Measurements from ENCODE around the gene FOXO1. TPM values are rescaled to one million over a fixed set of nuclear protein-coding genes. Genes with fewer than 3 reads are reported as not detected.

FOXO1 gene
- total and polyA plus RNA-seq, 9 of the 15 experiments (the other 6 are each of a cell fraction or from before 2014, with no cell fraction given): 0.04 to 0.73 (median 0.20) TPM

DNA sequence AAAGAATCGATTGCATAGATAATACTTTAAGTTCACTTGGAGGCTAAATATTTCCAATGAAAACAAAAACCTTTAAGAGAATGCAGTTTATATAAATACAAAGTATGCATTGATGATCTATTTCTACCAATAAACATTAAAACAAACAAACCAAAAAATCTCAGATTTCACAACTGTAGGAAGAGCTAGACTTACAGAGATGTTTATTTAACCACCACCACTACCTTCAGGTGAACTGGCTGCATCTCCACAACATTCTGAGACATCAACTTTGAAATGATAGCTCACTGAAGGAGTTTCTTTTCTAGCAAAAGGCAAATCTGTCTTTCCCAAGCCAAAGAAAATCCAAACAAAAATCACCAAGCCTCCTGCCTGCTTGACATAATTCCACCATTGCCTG, 44.2 kb downstream of the FOXO1 start:
- no peaks in the 10 kb centered on the region for H3K9me1 ChIP-seq (ENCODE audit: control insufficient read depth, insufficient read depth, low read length)
- 0% methylated on average over 1 of the region's 1 CpG for WGBS (ENCODE audit: insufficient coverage, low coverage, missing lambda C conversion rate)
- in situ Hi-C loops (cut with MboI) (no loop called here), intact Hi-C loops (cut with micrococcal nuclease) (no loop called here)
- no TSS peak for BruUV-seq (replicated peaks)
- peaks cover 5 to 11% of the 10 kb centered on the region in 2 experiments; a peak in 4 of 5 replicates for H3K27me3 ChIP-seq (ENCODE audit: control insufficient read depth in 2 of 2, insufficient read depth in 2 of 2, low read length in 2 of 2)
- POLR2A ChIA-PET: no interaction called here
- ATAC-seq: no peak
- DNase-seq (ENCODE audit: extremely low read depth in 1 of 4, low spot score in 3 of 4): no peak
- CTCF ChIA-PET (ENCODE audit: low intra/inter-chr PET ratio): no interaction called here
- no peaks in the 10 kb centered on the region for H3K36me3 ChIP-seq (ENCODE audit: control insufficient read depth, insufficient read depth, low read length)
- H3K4me2 ChIP-seq (ENCODE audit: insufficient read depth, low read length): no peak overlapping the region
- FAIRE-seq: no peak
- no peaks in the 10 kb centered on the region for H3K79me2 ChIP-seq (ENCODE audit: control insufficient read depth, insufficient read depth, low read length)
- H4K20me1 ChIP-seq (replicated peaks; ENCODE audit: control insufficient read depth, insufficient read depth, low read length): 0 out of 2 replicates have a peak, but pooled peaks cover 5% of the 10 kb centered on the region
- no peak overlapping the region for H3K4me3 ChIP-seq
- H3K9me3 ChIP-seq (replicated peaks; ENCODE audit: control insufficient read depth, insufficient read depth, low read depth, low read length): no peaks in the 10 kb centered on the region
- H3K9ac ChIP-seq (ENCODE audit: insufficient read depth in 1 of 2, low read depth in 2 of 2, low read length in 2 of 2): no peak overlapping the region
- no peaks in the 10 kb centered on the region for H3K4me1 ChIP-seq (replicated peaks in 1 of 2; ENCODE audit: control insufficient read depth in 2 of 2, insufficient read depth in 2 of 2, low read length in 2 of 2)
- no peak for TF ChIP-seq REST (IDR thresholded peaks at IDR 0.05; ENCODE audit: borderline replicate concordance)
- TF ChIP-seq REST (CRISPR knock-in tag; IDR thresholded peaks at IDR 0.05; ENCODE audit: low read depth): no peak
- H3K27ac ChIP-seq (ENCODE audit: extremely low read depth, low read depth, low read length): no peak overlapping the region
- H2AFZ ChIP-seq (ENCODE audit: low read depth, low read length): no peak overlapping the region
